ENCODE data around the gene SMG5.

SMG5 gene

DNA sequence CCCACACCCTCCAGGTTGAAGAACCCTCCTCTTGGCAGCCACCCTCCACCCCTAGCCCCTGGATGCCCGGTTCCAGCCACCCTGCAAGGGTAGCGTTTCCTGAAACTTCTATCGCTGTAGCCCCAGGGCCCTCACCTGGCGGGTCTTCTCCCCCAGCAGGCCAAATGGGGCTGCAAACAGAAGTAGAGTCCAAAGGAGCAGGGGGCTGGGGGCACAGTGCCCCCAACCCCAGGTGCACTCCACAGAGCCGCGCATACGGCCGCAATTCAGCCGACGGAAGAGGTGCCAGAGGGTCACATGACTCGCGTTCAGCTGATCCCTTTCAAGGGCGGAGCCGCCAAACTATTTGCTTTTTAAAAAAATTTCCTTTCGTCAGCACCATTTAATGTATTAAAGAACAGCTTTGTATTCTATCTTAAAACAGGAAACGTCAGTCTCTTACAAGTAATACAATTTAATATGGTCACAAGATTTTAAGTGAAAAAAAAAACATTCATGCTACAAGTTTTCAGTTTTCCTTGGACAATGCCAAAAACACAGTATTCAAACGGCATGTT is 12.8 kb upstream of the SMG5 start, which contains the start of gene GLMP (continued):
- TF ChIP-seq ZNF521 (tag by site-specific recombination; IDR thresholded peaks at IDR 0.05) (no peak), ZNF2 (tag by site-specific recombination; IDR thresholded peaks at IDR 0.05) (no peak), SP3 (tag by site-specific recombination; IDR thresholded peaks at IDR 0.05) (peak; percentile 66), ZNF155 (tag by site-specific recombination; IDR thresholded peaks at IDR 0.05) (no peak), KLF9 (tag by site-specific recombination; IDR thresholded peaks at IDR 0.05; ENCODE audit: low read depth) (peak; percentile 45; the same call in 1 of the 2 replicates), KLF1 (tag by site-specific recombination; IDR thresholded peaks at IDR 0.05) (peak; percentile 58; the same call in 1 of the 2 replicates), ZNF24 (tag by site-specific recombination; IDR thresholded peaks at IDR 0.05) (peak; percentile 54; the same call in 1 of the 2 replicates), GLIS2 (tag by site-specific recombination; IDR thresholded peaks at IDR 0.05) (no peak), ZNF114 (tag by site-specific recombination; IDR thresholded peaks at IDR 0.05) (no peak), ZNF768 (tag by site-specific recombination; IDR thresholded peaks at IDR 0.05) (no peak), ZNF529 (tag by site-specific recombination; IDR thresholded peaks at IDR 0.05; ENCODE audit: insufficient replicate concordance) (no peak), YY2 (tag by site-specific recombination; IDR thresholded peaks at IDR 0.05) (no peak), KLF7 (tag by site-specific recombination; IDR thresholded peaks at IDR 0.05; ENCODE audit: borderline replicate concordance) (0 out of 2 replicates have a peak, but pooled peaks have one; percentile 32), ZNF184 (tag by site-specific recombination; IDR thresholded peaks at IDR 0.05) (no peak), ZNF341 (tag by site-specific recombination; IDR thresholded peaks at IDR 0.05; ENCODE audit: low read depth) (no peak), ZNF837 (tag by site-specific recombination; IDR thresholded peaks at IDR 0.05) (no peak), ZNF843 (tag by site-specific recombination; IDR thresholded peaks at IDR 0.05) (no peak), SP7 (tag by site-specific recombination; IDR thresholded peaks at IDR 0.05) (peak; percentile 27; the same call in 1 of the 2 replicates), ZSCAN23 (tag by site-specific recombination; IDR thresholded peaks at IDR 0.05) (no peak), ZNF660 (tag by site-specific recombination; IDR thresholded peaks at IDR 0.05) (0 out of 2 replicates have a peak, but pooled peaks have one; percentile 50), KLF10 (tag by site-specific recombination; IDR thresholded peaks at IDR 0.05) (peak; percentile 36; the same call in 1 of the 2 replicates)
- TF ChIP-seq, protein P1, sequence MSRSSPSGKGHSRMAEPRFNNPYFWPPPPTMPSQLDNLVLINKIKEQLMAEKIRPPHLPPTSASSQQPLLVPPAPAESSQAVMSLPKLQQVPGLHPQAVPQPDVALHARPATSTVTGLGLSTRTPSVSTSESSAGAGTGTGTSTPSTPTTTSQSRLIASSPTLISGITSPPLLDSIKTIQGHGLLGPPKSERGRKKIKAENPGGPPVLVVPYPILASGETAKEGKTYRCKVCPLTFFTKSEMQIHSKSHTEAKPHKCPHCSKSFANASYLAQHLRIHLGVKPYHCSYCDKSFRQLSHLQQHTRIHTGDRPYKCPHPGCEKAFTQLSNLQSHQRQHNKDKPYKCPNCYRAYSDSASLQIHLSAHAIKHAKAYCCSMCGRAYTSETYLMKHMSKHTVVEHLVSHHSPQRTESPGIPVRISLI (tag by site-specific recombination; IDR thresholded peaks at IDR 0.05): peak; percentile 62
- TF ChIP-seq, protein P2, sequence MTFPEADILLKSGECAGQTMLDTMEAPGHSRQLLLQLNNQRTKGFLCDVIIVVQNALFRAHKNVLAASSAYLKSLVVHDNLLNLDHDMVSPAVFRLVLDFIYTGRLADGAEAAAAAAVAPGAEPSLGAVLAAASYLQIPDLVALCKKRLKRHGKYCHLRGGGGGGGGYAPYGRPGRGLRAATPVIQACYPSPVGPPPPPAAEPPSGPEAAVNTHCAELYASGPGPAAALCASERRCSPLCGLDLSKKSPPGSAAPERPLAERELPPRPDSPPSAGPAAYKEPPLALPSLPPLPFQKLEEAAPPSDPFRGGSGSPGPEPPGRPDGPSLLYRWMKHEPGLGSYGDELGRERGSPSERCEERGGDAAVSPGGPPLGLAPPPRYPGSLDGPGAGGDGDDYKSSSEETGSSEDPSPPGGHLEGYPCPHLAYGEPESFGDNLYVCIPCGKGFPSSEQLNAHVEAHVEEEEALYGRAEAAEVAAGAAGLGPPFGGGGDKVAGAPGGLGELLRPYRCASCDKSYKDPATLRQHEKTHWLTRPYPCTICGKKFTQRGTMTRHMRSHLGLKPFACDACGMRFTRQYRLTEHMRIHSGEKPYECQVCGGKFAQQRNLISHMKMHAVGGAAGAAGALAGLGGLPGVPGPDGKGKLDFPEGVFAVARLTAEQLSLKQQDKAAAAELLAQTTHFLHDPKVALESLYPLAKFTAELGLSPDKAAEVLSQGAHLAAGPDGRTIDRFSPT (tag by site-specific recombination; IDR thresholded peaks at IDR 0.05): peak; percentile 63; the same call in 1 of the 2 replicates
- TF ChIP-seq, protein P3, sequence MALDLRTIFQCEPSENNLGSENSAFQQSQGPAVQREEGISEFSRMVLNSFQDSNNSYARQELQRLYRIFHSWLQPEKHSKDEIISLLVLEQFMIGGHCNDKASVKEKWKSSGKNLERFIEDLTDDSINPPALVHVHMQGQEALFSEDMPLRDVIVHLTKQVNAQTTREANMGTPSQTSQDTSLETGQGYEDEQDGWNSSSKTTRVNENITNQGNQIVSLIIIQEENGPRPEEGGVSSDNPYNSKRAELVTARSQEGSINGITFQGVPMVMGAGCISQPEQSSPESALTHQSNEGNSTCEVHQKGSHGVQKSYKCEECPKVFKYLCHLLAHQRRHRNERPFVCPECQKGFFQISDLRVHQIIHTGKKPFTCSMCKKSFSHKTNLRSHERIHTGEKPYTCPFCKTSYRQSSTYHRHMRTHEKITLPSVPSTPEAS (tag by site-specific recombination; IDR thresholded peaks at IDR 0.05): no peak
- TF ChIP-seq, protein P4, sequence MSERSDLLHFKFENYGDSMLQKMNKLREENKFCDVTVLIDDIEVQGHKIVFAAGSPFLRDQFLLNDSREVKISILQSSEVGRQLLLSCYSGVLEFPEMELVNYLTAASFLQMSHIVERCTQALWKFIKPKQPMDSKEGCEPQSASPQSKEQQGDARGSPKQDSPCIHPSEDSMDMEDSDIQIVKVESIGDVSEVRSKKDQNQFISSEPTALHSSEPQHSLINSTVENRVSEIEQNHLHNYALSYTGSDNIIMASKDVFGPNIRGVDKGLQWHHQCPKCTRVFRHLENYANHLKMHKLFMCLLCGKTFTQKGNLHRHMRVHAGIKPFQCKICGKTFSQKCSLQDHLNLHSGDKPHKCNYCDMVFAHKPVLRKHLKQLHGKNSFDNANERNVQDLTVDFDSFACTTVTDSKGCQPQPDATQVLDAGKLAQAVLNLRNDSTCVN (tag by site-specific recombination; optimal IDR thresholded peaks at IDR 0.05): peak; percentile 19
- TF ChIP-seq, protein P5, sequence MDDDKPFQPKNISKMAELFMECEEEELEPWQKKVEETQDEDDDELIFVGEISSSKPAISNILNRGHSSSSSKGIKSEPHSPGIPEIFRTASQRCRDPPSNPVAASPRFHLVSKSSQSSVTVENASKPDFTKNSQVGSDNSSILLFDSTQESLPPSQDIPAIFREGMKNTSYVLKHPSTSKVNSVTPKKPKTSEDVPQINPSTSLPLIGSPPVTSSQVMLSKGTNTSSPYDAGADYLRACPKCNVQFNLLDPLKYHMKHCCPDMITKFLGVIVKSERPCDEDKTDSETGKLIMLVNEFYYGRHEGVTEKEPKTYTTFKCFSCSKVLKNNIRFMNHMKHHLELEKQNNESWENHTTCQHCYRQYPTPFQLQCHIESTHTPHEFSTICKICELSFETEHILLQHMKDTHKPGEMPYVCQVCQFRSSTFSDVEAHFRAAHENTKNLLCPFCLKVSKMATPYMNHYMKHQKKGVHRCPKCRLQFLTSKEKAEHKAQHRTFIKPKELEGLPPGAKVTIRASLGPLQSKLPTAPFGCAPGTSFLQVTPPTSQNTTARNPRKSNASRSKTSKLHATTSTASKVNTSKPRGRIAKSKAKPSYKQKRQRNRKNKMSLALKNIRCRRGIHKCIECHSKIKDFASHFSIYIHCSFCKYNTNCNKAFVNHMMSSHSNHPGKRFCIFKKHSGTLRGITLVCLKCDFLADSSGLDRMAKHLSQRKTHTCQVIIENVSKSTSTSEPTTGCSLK (tag by site-specific recombination; IDR thresholded peaks at IDR 0.05): no peak
- TF ChIP-seq, protein P6, sequence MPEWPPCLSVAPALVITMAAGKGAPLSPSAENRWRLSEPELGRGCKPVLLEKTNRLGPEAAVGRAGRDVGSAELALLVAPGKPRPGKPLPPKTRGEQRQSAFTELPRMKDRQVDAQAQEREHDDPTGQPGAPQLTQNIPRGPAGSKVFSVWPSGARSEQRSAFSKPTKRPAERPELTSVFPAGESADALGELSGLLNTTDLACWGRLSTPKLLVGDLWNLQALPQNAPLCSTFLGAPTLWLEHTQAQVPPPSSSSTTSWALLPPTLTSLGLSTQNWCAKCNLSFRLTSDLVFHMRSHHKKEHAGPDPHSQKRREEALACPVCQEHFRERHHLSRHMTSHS (tag by site-specific recombination; IDR thresholded peaks at IDR 0.05): no peak
- TF ChIP-seq, protein P7, sequence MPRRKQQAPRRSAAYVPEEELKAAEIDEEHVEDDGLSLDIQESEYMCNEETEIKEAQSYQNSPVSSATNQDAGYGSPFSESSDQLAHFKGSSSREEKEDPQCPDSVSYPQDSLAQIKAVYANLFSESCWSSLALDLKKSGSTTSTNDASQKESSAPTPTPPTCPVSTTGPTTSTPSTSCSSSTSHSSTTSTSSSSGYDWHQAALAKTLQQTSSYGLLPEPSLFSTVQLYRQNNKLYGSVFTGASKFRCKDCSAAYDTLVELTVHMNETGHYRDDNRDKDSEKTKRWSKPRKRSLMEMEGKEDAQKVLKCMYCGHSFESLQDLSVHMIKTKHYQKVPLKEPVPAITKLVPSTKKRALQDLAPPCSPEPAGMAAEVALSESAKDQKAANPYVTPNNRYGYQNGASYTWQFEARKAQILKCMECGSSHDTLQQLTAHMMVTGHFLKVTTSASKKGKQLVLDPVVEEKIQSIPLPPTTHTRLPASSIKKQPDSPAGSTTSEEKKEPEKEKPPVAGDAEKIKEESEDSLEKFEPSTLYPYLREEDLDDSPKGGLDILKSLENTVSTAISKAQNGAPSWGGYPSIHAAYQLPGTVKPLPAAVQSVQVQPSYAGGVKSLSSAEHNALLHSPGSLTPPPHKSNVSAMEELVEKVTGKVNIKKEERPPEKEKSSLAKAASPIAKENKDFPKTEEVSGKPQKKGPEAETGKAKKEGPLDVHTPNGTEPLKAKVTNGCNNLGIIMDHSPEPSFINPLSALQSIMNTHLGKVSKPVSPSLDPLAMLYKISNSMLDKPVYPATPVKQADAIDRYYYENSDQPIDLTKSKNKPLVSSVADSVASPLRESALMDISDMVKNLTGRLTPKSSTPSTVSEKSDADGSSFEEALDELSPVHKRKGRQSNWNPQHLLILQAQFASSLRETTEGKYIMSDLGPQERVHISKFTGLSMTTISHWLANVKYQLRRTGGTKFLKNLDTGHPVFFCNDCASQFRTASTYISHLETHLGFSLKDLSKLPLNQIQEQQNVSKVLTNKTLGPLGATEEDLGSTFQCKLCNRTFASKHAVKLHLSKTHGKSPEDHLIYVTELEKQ (tag by site-specific recombination; IDR thresholded peaks at IDR 0.05; ENCODE audit: borderline replicate concordance): no peak

Data from HEK293 (cell line).